H9 (cell line): ENCODE data around the gene TIAM2. TPM values are rescaled to one million over a fixed set of nuclear protein-coding genes. Genes with fewer than 3 reads are reported as not detected.

Experiments used
- DNase-seq: peaks from one replicate; pipeline ENCODE4 v3.0.0-alpha.2; 2017
- H2AFZ ChIP-seq: one replicate; pipeline ENCODE4 v1.6.1; 2013; ENCODE audit warnings: mild to moderate bottlenecking, low read length, control low read depth, moderate library complexity
- H2AK5ac ChIP-seq: 2 replicates; pipeline ENCODE4 v1.6.1; 2013; ENCODE audit warnings: low read length, control low read depth, mixed read lengths; ENCODE audit not compliant: insufficient read length
- H2BK120ac ChIP-seq: one replicate; pipeline ENCODE4 v1.6.1; 2013; ENCODE audit warnings: low read depth, mild to moderate bottlenecking, low read length, control low read depth, inconsistent platforms; ENCODE audit not compliant: poor library complexity, severe bottlenecking
- H2BK12ac ChIP-seq: 2 replicates; pipeline ENCODE4 v1.6.1; 2013; ENCODE audit warnings: low read length, control low read depth, mixed read lengths, low read depth; ENCODE audit not compliant: insufficient read length
- H2BK15ac ChIP-seq: 2 replicates; pipeline ENCODE4 v1.6.1; 2013; ENCODE audit warnings: low read depth, low read length, control low read depth
- H2BK20ac ChIP-seq: one replicate; pipeline ENCODE4 v1.6.1; 2013; ENCODE audit warnings: low read depth, mild to moderate bottlenecking, low read length, control low read depth, inconsistent platforms; ENCODE audit not compliant: poor library complexity, severe bottlenecking
- H2BK5ac ChIP-seq: 2 replicates; pipeline ENCODE4 v1.6.1; 2013; ENCODE audit warnings: low read length, control low read depth, mixed read lengths; ENCODE audit not compliant: insufficient read length
- H3K14ac ChIP-seq: 2 replicates; pipeline ENCODE4 v1.6.1; 2013; ENCODE audit warnings: low read length, control low read depth; ENCODE audit not compliant: insufficient read depth
- H3K18ac ChIP-seq: 2 replicates; pipeline ENCODE4 v1.6.1; 2013; ENCODE audit warnings: low read depth, mild to moderate bottlenecking, mixed read lengths, low read length, control low read depth; ENCODE audit not compliant: insufficient read length
- H3K23ac ChIP-seq: 2 replicates; pipeline ENCODE4 v1.6.1; 2013; ENCODE audit warnings: low read length, control low read depth, mixed read lengths, low read depth; ENCODE audit not compliant: insufficient read length
- H3K23me2 ChIP-seq: 2 replicates; pipeline ENCODE4 v1.6.1; 2013; ENCODE audit warnings: low read depth, mild to moderate bottlenecking, mixed read lengths, low read length, control low read depth; ENCODE audit not compliant: insufficient read length, poor library complexity, severe bottlenecking
- H3K27ac ChIP-seq: 2 replicates; pipeline ENCODE4 v1.5.1; 2013; ENCODE audit warnings: low read length, control low read depth, mixed read lengths, low read depth; ENCODE audit not compliant: insufficient read length
- H3K27me3 ChIP-seq: 2 replicates; pipeline ENCODE4 v1.6.1; 2013; ENCODE audit warnings: low read length, control low read depth, inconsistent platforms; ENCODE audit not compliant: insufficient read depth
- H3K4ac ChIP-seq: 2 replicates; pipeline ENCODE4 v1.6.1; 2013; ENCODE audit warnings: low read depth, mild to moderate bottlenecking, control low read depth, inconsistent platforms, low read length, moderate library complexity
- H3K4me1 ChIP-seq: 2 replicates; pipeline ENCODE4 v1.6.1; 2013; ENCODE audit warnings: low read length, control low read depth, inconsistent platforms; ENCODE audit not compliant: insufficient read depth
- H3K4me2 ChIP-seq: 2 replicates; pipeline ENCODE4 v1.6.1; 2013; ENCODE audit warnings: low read length, control low read depth, mixed read lengths; ENCODE audit not compliant: insufficient read length, insufficient read depth
- H3K56ac ChIP-seq: 2 replicates; pipeline ENCODE4 v1.6.1; 2013; ENCODE audit warnings: low read depth, mild to moderate bottlenecking, mixed read lengths, low read length, control low read depth; ENCODE audit not compliant: insufficient read length
- H3K79me1 ChIP-seq: 2 replicates; pipeline ENCODE4 v1.6.1; 2013; ENCODE audit warnings: low read depth, mild to moderate bottlenecking, moderate library complexity, low read length, control low read depth, inconsistent platforms; ENCODE audit not compliant: insufficient read depth, poor library complexity, severe bottlenecking
- H3K79me2 ChIP-seq: 2 replicates; pipeline ENCODE4 v1.6.1; 2013; ENCODE audit warnings: low read length, control low read depth, inconsistent platforms; ENCODE audit not compliant: insufficient read depth
- H3K9ac ChIP-seq: 2 replicates; pipeline ENCODE4 v1.6.1; 2013; ENCODE audit warnings: low read length, control low read depth, mixed read lengths; ENCODE audit not compliant: insufficient read length; ENCODE audit errors: extremely low read depth
- H3K9me3 ChIP-seq: one replicate; pipeline ENCODE4 v1.6.1; 2013; ENCODE audit warnings: low read depth, low read length, inconsistent platforms; ENCODE audit not compliant: control insufficient read depth
- H3T11ph ChIP-seq: one replicate; pipeline ENCODE4 v1.6.1; 2013; ENCODE audit warnings: mild to moderate bottlenecking, low read length, control low read depth, inconsistent platforms
- H4K20me1 ChIP-seq: one replicate; pipeline ENCODE4 v1.6.1; 2013; ENCODE audit not compliant: control insufficient read depth, insufficient read length, insufficient read depth
- H4K5ac ChIP-seq: 2 replicates; pipeline ENCODE4 v1.6.1; 2013; ENCODE audit warnings: low read depth, mild to moderate bottlenecking, mixed read lengths, low read length, control low read depth; ENCODE audit not compliant: insufficient read length
- H4K8ac ChIP-seq: replicated peaks from 2 replicates; pipeline ENCODE4 v1.6.1; 2013; ENCODE audit warnings: low read length, control low read depth, mixed read lengths, low read depth; ENCODE audit not compliant: insufficient read length
- H4K91ac ChIP-seq: 2 replicates; pipeline ENCODE4 v1.6.1; 2013; ENCODE audit warnings: low read depth, mild to moderate bottlenecking, moderate library complexity, mixed read lengths, low read length, control low read depth; ENCODE audit not compliant: insufficient read length
- H3K27ac Mint-ChIP-seq, 3 experiments: 2 replicates in 2 of 3; 3 replicates in 1 of 3; pipeline ENCODE4 v1.8.0; 2020 to 2021; ENCODE audit warnings: mixed read lengths in 3 of 3, mild to moderate bottlenecking in 1 of 3, moderate library complexity in 1 of 3
- H3K27me3 Mint-ChIP-seq: 2 replicates; pipeline ENCODE4 v1.8.0; 2021; ENCODE audit warnings: low read depth, mild to moderate bottlenecking, moderate library complexity, mixed read lengths
- H3K36me3 Mint-ChIP-seq, 3 experiments: 2 replicates in 2 of 3; 3 replicates in 1 of 3; pipeline ENCODE4 v1.8.0; 2020 to 2021; ENCODE audit warnings: low read depth in 3 of 3, mixed read lengths in 3 of 3; ENCODE audit not compliant: insufficient read depth in 1 of 3
- H3K4me1 Mint-ChIP-seq, 2 experiments: 2 replicates each; pipeline ENCODE4 v1.8.0; 2020; ENCODE audit warnings: mixed read lengths in 2 of 2
- H3K4me3 Mint-ChIP-seq, 2 experiments: 2 replicates in 1 of 2; 3 replicates in 1 of 2; pipeline ENCODE4 v1.8.0; 2020 to 2021; ENCODE audit warnings: mild to moderate bottlenecking in 2 of 2, mixed read lengths in 2 of 2, moderate library complexity in 1 of 2
- H3K9me3 Mint-ChIP-seq, 2 experiments: 2 replicates in 1 of 2; 3 replicates in 1 of 2; pipeline ENCODE4 v1.8.0; 2020; ENCODE audit warnings: mild to moderate bottlenecking in 2 of 2, mixed read lengths in 2 of 2, moderate library complexity in 1 of 2
- WGBS: extraction: QIAGEN DNeasy Blood & Tissue Kit; methylation state at CpG from one replicate; pipeline ENCODE4 v1.1.7; 2013; ENCODE audit warnings: missing lambda C conversion rate, low lambda C conversion rate, mixed read lengths; ENCODE audit not compliant: insufficient read length; ENCODE audit errors: extremely low coverage; 5-methylcytosine and 5-hydroxymethylcytosine counted together
- total RNA-seq: library from RNA; stranded (reverse); gene quantifications from 2 replicates; pipeline ENCODE4 v1.2.1, GENCODE V29; 2021
- TF ChIP-seq, protein P1 (sequence below): fragments of 200-600 bp; sonication (generic); conservative IDR thresholded peaks from 3 replicates; pipeline ENCODE4 v1.8.0; 2021; ENCODE audit warnings: antibody characterized with exemption, mild to moderate bottlenecking

The TIAM2 gene
- total RNA-seq, 1 experiment from 2014 or later = 6.3 TPM

- Mint-ChIP-seq H3K4me1 (peaks cover 23 to 25% of the 10 kb centered on the region in 2 experiments), H3K4me3 (no peak overlapping the region), H3K27me3 (no peaks in the 10 kb centered on the region), H3K36me3 (peaks cover 7 to 20% (median 18%) of the 10 kb centered on the region in 3 experiments), H3K27ac (peak overlapping the region in 1 of 3 experiments; percentile 17; a peak in 1 of 7 replicates), H3K9me3 (peaks cover 0 to 5% of the 10 kb centered on the region in 2 experiments; a peak in 3 of 5 replicates)
- Histone ChIP-seq H4K91ac (no peak overlapping the region), H2BK20ac (no peak overlapping the region), H3K56ac (no peak overlapping the region), H3K9me3 (no peaks in the 10 kb centered on the region), H3K4me1 (no peaks in the 10 kb centered on the region), H2AK5ac (no peak overlapping the region), H2BK5ac (no peak overlapping the region), H3K14ac (no peak overlapping the region), H3K27ac (no peak overlapping the region), H3K23ac (no peak overlapping the region), H3K4me2 (no peak overlapping the region), H2BK12ac (no peak overlapping the region), H4K8ac (no peak overlapping the region), H3K23me2 (no peaks in the 10 kb centered on the region), H3T11ph (no peak overlapping the region), H3K18ac (no peak overlapping the region), H2AFZ (no peak overlapping the region), H3K79me2 (no peaks in the 10 kb centered on the region), H4K20me1 (no peaks in the 10 kb centered on the region), H2BK120ac (no peak overlapping the region), H3K27me3 (no peaks in the 10 kb centered on the region), H3K79me1 (no peaks in the 10 kb centered on the region), H3K9ac (no peak overlapping the region), H2BK15ac (no peak overlapping the region), H3K4ac (no peak overlapping the region), H4K5ac (no peak overlapping the region)
- DNase-seq = no peak
- no CpG with 5 or more reads among the region's 16 CpGs for WGBS
- TF ChIP-seq, protein P1, sequence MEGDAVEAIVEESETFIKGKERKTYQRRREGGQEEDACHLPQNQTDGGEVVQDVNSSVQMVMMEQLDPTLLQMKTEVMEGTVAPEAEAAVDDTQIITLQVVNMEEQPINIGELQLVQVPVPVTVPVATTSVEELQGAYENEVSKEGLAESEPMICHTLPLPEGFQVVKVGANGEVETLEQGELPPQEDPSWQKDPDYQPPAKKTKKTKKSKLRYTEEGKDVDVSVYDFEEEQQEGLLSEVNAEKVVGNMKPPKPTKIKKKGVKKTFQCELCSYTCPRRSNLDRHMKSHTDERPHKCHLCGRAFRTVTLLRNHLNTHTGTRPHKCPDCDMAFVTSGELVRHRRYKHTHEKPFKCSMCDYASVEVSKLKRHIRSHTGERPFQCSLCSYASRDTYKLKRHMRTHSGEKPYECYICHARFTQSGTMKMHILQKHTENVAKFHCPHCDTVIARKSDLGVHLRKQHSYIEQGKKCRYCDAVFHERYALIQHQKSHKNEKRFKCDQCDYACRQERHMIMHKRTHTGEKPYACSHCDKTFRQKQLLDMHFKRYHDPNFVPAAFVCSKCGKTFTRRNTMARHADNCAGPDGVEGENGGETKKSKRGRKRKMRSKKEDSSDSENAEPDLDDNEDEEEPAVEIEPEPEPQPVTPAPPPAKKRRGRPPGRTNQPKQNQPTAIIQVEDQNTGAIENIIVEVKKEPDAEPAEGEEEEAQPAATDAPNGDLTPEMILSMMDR = no peak
Measured at GRCh38 chr6:155212616-155213380, 217.7 kb downstream of the TIAM2 start.
